Colonic mucosa (tissue), 4 donors: Measurements from ENCODE around the gene FBXO27. TPM values are rescaled to one million over a fixed set of nuclear protein-coding genes. Genes with fewer than 3 reads are reported as not detected.
A peak's percentile ranks its signal among the peaks of the same experiment; 100 is the strongest.

Experiments
- DNase-seq: peaks from one replicate; pipeline ENCODE4 v3.0.0-alpha.2; 2020
- H3K27ac ChIP-seq: fragments of 200-600 bp; one replicate; pipeline ENCODE4 v1.8.0; 2021
- H3K27me3 ChIP-seq: fragments of 200-600 bp; one replicate; pipeline ENCODE4 v1.8.0; 2021
- H3K36me3 ChIP-seq: fragments of 200-600 bp; one replicate; pipeline ENCODE4 v1.8.0; 2021
- H3K4me1 ChIP-seq: fragments of 200-600 bp; one replicate; pipeline ENCODE4 v1.8.0; 2021; ENCODE audit warnings: mild to moderate bottlenecking
- H3K4me3 ChIP-seq: fragments of 200-600 bp; one replicate; pipeline ENCODE4 v1.8.0; 2021
- H3K9ac ChIP-seq, 2 donors: one replicate each; pipeline ENCODE4 v1.7.0; 2013; ENCODE audit warnings: control low read depth in 2 of 2, low read depth in 2 of 2, low read length in 2 of 2
- H3K9me3 ChIP-seq: fragments of 200-600 bp; one replicate; pipeline ENCODE4 v1.8.0; 2021
- intact Hi-C: fragments of 100-400 bp; cut with DNase I; formaldehyde crosslinking; loops from one replicate; pipeline ENCODE4 v1.14.1; 2022
- total RNA-seq, 2 donors: library from RNA; stranded (reverse); fragmentation: NEBNext Ultra II Directional in 1 of 2; extraction: Animal tissue kit (Norgen Biotek cat#: 25700) in 1 of 2; gene quantifications; one replicate each; pipeline ENCODE4 v1.2.1, GENCODE V29; 2021
- TF ChIP-seq, protein P1 (sequence below): fragments of 200-600 bp; IDR thresholded peaks from one replicate; pipeline ENCODE4 v1.8.0; 2022; ENCODE audit warnings: antibody characterized with exemption, mild to moderate bottlenecking
- donor health status: healthy.
- donor health status: DM: no; HTN: no; CAD: no.
- donor health status: DM: no; HTN: no; CAD: no.

Gene FBXO27
- total RNA-seq, 2 donors from 2014 or later = 1.1 to 2.4 TPM

DNA sequence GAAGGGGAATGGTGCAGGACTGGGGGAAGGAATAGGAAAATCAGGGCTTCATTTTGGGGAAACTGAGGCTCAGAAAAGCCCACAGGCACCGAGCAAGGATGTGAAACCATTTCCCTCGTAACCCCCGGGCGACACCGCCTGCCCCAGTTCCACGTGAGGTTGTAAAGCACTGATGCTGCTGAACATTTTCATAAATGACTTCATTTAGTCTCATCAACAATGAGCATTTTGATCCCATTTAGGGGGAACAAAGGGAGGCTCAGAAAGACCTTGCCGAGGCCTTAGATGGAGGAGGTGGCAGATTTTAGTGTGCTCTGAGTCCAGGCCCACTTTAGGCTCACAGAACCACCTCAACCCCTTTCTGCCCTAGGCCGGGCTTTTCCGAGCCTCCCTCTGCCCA, 20.5 kb upstream of the FBXO27 start:
- H3K4me1 ChIP-seq = no peaks in the 10 kb centered on the region
- TF ChIP-seq, protein P1, sequence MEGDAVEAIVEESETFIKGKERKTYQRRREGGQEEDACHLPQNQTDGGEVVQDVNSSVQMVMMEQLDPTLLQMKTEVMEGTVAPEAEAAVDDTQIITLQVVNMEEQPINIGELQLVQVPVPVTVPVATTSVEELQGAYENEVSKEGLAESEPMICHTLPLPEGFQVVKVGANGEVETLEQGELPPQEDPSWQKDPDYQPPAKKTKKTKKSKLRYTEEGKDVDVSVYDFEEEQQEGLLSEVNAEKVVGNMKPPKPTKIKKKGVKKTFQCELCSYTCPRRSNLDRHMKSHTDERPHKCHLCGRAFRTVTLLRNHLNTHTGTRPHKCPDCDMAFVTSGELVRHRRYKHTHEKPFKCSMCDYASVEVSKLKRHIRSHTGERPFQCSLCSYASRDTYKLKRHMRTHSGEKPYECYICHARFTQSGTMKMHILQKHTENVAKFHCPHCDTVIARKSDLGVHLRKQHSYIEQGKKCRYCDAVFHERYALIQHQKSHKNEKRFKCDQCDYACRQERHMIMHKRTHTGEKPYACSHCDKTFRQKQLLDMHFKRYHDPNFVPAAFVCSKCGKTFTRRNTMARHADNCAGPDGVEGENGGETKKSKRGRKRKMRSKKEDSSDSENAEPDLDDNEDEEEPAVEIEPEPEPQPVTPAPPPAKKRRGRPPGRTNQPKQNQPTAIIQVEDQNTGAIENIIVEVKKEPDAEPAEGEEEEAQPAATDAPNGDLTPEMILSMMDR = no peak
- intact Hi-C loops = no loop called here
- no peak overlapping the region for H3K9ac ChIP-seq
- no peaks in the 10 kb centered on the region for H3K27me3 ChIP-seq
- no peaks in the 10 kb centered on the region for H3K9me3 ChIP-seq
- no peak overlapping the region for H3K27ac ChIP-seq
- no peak overlapping the region for H3K4me3 ChIP-seq
- no peaks in the 10 kb centered on the region for H3K36me3 ChIP-seq
- no peak for DNase-seq

GRCh38 chr19:39052243-39052746, 19.9 kb upstream of the FBXO27 start:
- H3K27ac ChIP-seq = no peak overlapping the region

DNA sequence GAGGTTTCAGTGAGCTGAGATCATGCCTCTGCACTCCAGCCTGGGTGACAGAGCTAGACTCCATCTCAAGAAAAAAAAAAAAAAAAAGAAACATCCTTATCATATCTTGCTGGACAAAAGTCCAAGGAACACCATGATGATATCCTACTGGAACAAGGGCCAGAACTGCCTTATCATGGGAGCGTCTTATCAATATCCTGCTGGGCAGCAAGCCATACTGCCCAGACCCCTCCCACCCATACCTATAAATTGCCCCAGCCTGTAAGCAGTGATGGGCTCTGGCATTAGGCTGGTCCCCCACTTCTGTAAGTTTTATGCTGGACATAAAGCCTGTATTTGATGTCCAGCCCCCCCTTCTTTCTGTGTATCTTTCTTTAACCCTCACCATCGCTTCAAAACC, 14.7 kb upstream of the FBXO27 start:
- H3K27ac ChIP-seq = no peak overlapping the region
- no peak overlapping the region for H3K9ac ChIP-seq
- no peak for DNase-seq

More at GRCh38 chr19:39052243-39052746, 19.9 kb upstream of the FBXO27 start:
- TF ChIP-seq, protein P1 = peak; percentile 78
- H3K9me3 ChIP-seq = no peaks in the 10 kb centered on the region
- H3K4me1 ChIP-seq = no peaks in the 10 kb centered on the region
- H3K4me3 ChIP-seq = no peak overlapping the region
- intact Hi-C loops = no loop called here
- no peaks in the 10 kb centered on the region for H3K36me3 ChIP-seq
- no peaks in the 10 kb centered on the region for H3K27me3 ChIP-seq
- H3K9ac ChIP-seq = no peak overlapping the region
- DNase-seq = peak; percentile 56

DNA sequence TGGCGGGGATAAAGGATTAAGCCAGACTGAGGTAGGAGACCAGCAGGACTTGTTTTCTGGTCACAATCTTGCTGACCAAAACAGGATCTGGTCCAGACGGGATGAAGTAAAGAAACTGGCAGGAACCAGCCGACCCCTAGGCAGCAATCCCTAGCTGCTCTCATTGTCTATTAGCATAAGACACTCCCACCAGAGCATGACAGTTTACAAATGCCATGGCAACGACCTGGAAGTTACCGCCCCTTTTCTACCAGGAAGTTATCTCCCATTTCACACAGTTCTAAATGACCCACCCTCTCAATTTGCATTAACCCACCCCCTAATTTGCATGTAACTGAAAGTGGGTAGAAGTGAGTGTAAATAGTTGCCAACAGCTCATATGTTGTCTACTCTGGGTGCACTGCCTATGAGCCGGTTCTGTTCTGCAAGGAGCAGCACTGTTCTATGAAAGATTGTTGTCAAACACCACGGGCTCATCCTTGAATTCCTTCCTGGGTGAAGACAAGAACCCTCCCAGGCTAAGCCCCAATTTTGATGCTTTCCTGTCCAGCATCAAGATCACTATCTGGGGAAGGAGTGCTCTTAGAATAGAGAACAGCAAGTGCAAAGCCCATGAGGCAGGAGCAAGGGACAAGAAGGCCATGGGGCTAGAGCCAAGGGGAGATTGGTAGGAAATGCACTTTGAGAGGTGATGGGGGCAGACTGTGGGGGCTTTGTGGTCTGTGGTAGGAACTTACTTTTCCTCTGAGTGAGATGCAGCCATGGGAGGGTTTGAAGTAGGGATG, 13.9 kb upstream of the FBXO27 start:
- no peaks in the 10 kb centered on the region for H3K9me3 ChIP-seq
- no peak for DNase-seq
- H3K36me3 ChIP-seq = no peaks in the 10 kb centered on the region
- H3K9ac ChIP-seq = no peak overlapping the region
- no peaks in the 10 kb centered on the region for H3K4me1 ChIP-seq
- H3K27me3 ChIP-seq = no peaks in the 10 kb centered on the region
- no peak overlapping the region for H3K27ac ChIP-seq
- intact Hi-C loops = no loop called here
- no peak overlapping the region for H3K4me3 ChIP-seq
- TF ChIP-seq, protein P1 = no peak

More for the DNA sequence above, 14.7 kb upstream of the FBXO27 start:
- Histone ChIP-seq H3K9me3 (no peaks in the 10 kb centered on the region), H3K4me1 (no peaks in the 10 kb centered on the region), H3K36me3 (no peaks in the 10 kb centered on the region), H3K27me3 (no peaks in the 10 kb centered on the region), H3K4me3 (no peak overlapping the region)
- intact Hi-C loops = no loop called here
- TF ChIP-seq, protein P1 = no peak

GRCh38 chr19:39045506-39045905, 13.2 kb upstream of the FBXO27 start:
- H3K4me3 ChIP-seq = no peak overlapping the region
- no peaks in the 10 kb centered on the region for H3K4me1 ChIP-seq
- H3K9me3 ChIP-seq = no peaks in the 10 kb centered on the region
- H3K36me3 ChIP-seq = no peaks in the 10 kb centered on the region
- no peaks in the 10 kb centered on the region for H3K27me3 ChIP-seq
- no peak overlapping the region for H3K27ac ChIP-seq
- intact Hi-C loops = no loop called here
- TF ChIP-seq, protein P1 = no peak
- DNase-seq = no peak
- no peak overlapping the region for H3K9ac ChIP-seq
